DND-41 (cell line): ENCODE measurements around the gene RPS6KC1.
"Not testable (repeated sequence)": the region's sequence is repeated elsewhere in the genome, so short reads cannot be mapped to it uniquely, and the experiment has no call there.

Experiments used
- ATAC-seq: fragments of 200-7000 bp; cut with Tn5 transposase; 3 replicates; pipeline ENCODE4 v1.9.1; 2021; ENCODE audit warnings: low read depth; ENCODE audit not compliant: insufficient read depth
- DNase-seq: peaks from one replicate; pipeline ENCODE4 v3.0.0-alpha.2; 2020
- H2AFZ ChIP-seq: 2 replicates; pipeline ENCODE4 v1.6.0; 2012; ENCODE audit warnings: low read depth, low read length
- H3K27ac ChIP-seq: 2 replicates; pipeline ENCODE4 v1.5.1; 2012; ENCODE audit warnings: low read length, inconsistent platforms
- H3K27me3 ChIP-seq: fragments of 200-600 bp; sonication (generic); 2 replicates; pipeline ENCODE4 v1.6.0; 2012; ENCODE audit warnings: low read length, mild to moderate bottlenecking, inconsistent platforms; ENCODE audit not compliant: insufficient read depth, poor library complexity
- H3K36me3 ChIP-seq: 2 replicates; pipeline ENCODE4 v1.5.1; 2012; ENCODE audit warnings: low read length, inconsistent platforms; ENCODE audit not compliant: insufficient read depth
- H3K4me1 ChIP-seq: 2 replicates; pipeline ENCODE4 v1.5.1; 2012; ENCODE audit warnings: mild to moderate bottlenecking, low read length; ENCODE audit not compliant: insufficient read depth
- H3K4me2 ChIP-seq: 2 replicates; pipeline ENCODE4 v1.6.0; 2012; ENCODE audit warnings: mild to moderate bottlenecking, moderate library complexity, low read length, inconsistent platforms; ENCODE audit not compliant: insufficient read depth
- H3K4me3 ChIP-seq, 2 experiments: fragments of 200-600 bp in 1 of 2; shearing (Covaris generic) in 1 of 2; 2 replicates each; pipeline ENCODE4 v1.5.1; 2012 to 2016; ENCODE audit warnings: inconsistent platforms in 2 of 2, low read length in 2 of 2, mild to moderate bottlenecking in 2 of 2, low read depth in 1 of 2, moderate library complexity in 1 of 2
- H3K79me2 ChIP-seq: 2 replicates; pipeline ENCODE4 v1.6.0; 2012; ENCODE audit warnings: low read length, inconsistent platforms; ENCODE audit not compliant: insufficient read depth
- H3K9ac ChIP-seq: 2 replicates; pipeline ENCODE4 v1.6.0; 2012; ENCODE audit warnings: low read depth, mild to moderate bottlenecking, inconsistent platforms, low read length, moderate library complexity
- H3K9me3 ChIP-seq: 2 replicates; pipeline ENCODE4 v1.5.1; 2012; ENCODE audit warnings: low read length, moderate library complexity, mild to moderate bottlenecking, inconsistent platforms; ENCODE audit not compliant: insufficient read depth, severe bottlenecking
- H4K20me1 ChIP-seq: 2 replicates; pipeline ENCODE4 v1.6.0; 2012; ENCODE audit warnings: low read length; ENCODE audit not compliant: insufficient read depth
- EZH2 ChIP-seq: IDR thresholded peaks from 3 replicates; pipeline ENCODE4 v1.6.1; 2012; ENCODE audit warnings: borderline replicate concordance, low read depth, mild to moderate bottlenecking, moderate library complexity, low read length, inconsistent platforms; ENCODE audit not compliant: severe bottlenecking
- TF ChIP-seq, protein P1 (sequence below): IDR thresholded peaks from 2 replicates; pipeline ENCODE4 v1.5.1; 2012; ENCODE audit warnings: borderline replicate concordance, low read length, moderate library complexity, mild to moderate bottlenecking; ENCODE audit not compliant: poor library complexity, severe bottlenecking; ENCODE audit errors: extremely low read depth

The RPS6KC1 gene

GRCh38 chr1:213148905-213149304 is 97.9 kb downstream of the RPS6KC1 start:
- H3K36me3 ChIP-seq, result no peaks in the 10 kb centered on the region
- no peak overlapping the region for H3K9ac ChIP-seq
- no peaks in the 10 kb centered on the region for H3K27me3 ChIP-seq
- H3K27ac ChIP-seq, result no peak overlapping the region
- no peak overlapping the region for H3K4me3 ChIP-seq
- DNase-seq (no peak), ATAC-seq (no peak)
- no peaks in the 10 kb centered on the region for H4K20me1 ChIP-seq
- no peak for TF ChIP-seq EZH2
- TF ChIP-seq, protein P1, sequence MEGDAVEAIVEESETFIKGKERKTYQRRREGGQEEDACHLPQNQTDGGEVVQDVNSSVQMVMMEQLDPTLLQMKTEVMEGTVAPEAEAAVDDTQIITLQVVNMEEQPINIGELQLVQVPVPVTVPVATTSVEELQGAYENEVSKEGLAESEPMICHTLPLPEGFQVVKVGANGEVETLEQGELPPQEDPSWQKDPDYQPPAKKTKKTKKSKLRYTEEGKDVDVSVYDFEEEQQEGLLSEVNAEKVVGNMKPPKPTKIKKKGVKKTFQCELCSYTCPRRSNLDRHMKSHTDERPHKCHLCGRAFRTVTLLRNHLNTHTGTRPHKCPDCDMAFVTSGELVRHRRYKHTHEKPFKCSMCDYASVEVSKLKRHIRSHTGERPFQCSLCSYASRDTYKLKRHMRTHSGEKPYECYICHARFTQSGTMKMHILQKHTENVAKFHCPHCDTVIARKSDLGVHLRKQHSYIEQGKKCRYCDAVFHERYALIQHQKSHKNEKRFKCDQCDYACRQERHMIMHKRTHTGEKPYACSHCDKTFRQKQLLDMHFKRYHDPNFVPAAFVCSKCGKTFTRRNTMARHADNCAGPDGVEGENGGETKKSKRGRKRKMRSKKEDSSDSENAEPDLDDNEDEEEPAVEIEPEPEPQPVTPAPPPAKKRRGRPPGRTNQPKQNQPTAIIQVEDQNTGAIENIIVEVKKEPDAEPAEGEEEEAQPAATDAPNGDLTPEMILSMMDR, result no peak
- no peak overlapping the region for H3K4me2 ChIP-seq
- no peaks in the 10 kb centered on the region for H3K4me1 ChIP-seq
- H3K9me3 ChIP-seq, result peaks cover 7% of the 10 kb centered on the region
- H3K79me2 ChIP-seq, result no peaks in the 10 kb centered on the region
- H2AFZ ChIP-seq, result no peak overlapping the region

GRCh38 chr1:213150090-213150489 is 99.0 kb downstream of the RPS6KC1 start:
- not testable (repeated sequence) for H3K36me3 ChIP-seq, H4K20me1 ChIP-seq, H3K4me2 ChIP-seq, H2AFZ ChIP-seq, H3K4me1 ChIP-seq, DNase-seq, ATAC-seq, H3K4me3 ChIP-seq, H3K27me3 ChIP-seq, H3K79me2 ChIP-seq, H3K27ac ChIP-seq, H3K9me3 ChIP-seq, H3K9ac ChIP-seq

DNA sequence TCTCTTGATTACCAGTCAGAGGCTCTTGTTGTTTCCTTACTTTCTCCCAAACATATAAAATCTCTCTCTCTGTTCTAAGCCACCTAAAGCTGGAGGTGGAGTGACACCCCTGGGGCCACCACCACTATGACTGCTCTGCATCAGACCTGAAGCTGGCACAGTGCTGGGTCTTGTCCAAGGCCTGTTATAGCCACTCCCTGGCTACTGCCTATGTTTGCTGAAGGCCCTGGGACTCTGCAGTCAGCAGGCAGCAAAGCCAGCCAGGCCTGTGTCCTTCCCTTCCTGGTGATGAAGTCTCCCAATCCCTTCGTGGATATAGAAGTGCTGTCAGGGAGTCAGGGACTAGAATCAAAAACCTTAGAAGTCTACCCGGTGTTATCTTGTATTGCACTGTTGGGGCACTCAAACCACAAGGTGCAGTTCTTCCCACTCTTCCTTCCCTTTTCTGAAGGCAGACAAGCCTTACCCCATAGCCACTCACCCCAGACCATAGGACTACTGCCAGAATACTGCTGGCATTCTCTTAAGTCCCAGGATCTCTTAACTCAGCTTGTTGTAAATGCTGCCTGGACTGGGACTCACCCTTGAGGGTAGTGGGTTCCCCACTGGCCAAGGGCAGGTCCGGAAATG is 103.1 kb downstream of the RPS6KC1 start:
- Histone ChIP-seq H3K36me3 (no peaks in the 10 kb centered on the region), H3K79me2 (no peaks in the 10 kb centered on the region), H3K4me1 (no peaks in the 10 kb centered on the region), H3K9ac (no peak overlapping the region), H3K27ac (no peak overlapping the region), H4K20me1 (no peaks in the 10 kb centered on the region), H3K4me2 (no peak overlapping the region), H2AFZ (no peak overlapping the region), H3K4me3 (no peak overlapping the region), H3K27me3 (no peaks in the 10 kb centered on the region), H3K9me3 (peaks cover 5% of the 10 kb centered on the region)
- no peak for DNase-seq
- TF ChIP-seq EZH2, result no peak
- TF ChIP-seq, protein P1, result no peak
- ATAC-seq, result no peak

DNA sequence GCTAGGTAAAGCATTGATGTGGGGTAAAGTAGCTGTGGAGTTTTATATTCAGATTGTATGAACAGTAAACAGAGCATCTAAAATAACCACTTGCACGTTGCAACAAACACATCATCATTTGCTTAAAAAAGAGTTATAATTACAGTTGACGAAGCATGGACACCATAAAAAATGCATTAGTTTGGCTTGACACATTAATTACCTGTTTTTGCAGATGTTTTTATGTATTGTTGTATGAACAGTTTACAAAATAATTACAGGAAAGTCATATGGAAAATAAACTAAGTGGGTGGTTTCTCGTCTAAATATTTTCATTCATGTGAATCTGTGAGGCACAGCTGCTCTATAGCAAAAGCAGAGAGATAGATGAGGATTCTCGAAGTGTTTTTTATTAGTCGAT is 108.3 kb downstream of the RPS6KC1 start:
- Histone ChIP-seq H3K4me2 (no peak overlapping the region), H3K9ac (no peak overlapping the region), H3K27ac (no peak overlapping the region), H3K79me2 (no peaks in the 10 kb centered on the region), H3K4me1 (no peaks in the 10 kb centered on the region), H4K20me1 (no peaks in the 10 kb centered on the region), H3K9me3 (no peaks in the 10 kb centered on the region), H3K4me3 (no peak overlapping the region), H3K36me3 (peaks cover 3% of the 10 kb centered on the region; the same call in 1 of the 2 replicates), H2AFZ (no peak overlapping the region), H3K27me3 (no peaks in the 10 kb centered on the region)
- TF ChIP-seq, protein P1, result no peak
- TF ChIP-seq EZH2, result no peak
- ATAC-seq, result no peak
- DNase-seq, result no peak

DNA sequence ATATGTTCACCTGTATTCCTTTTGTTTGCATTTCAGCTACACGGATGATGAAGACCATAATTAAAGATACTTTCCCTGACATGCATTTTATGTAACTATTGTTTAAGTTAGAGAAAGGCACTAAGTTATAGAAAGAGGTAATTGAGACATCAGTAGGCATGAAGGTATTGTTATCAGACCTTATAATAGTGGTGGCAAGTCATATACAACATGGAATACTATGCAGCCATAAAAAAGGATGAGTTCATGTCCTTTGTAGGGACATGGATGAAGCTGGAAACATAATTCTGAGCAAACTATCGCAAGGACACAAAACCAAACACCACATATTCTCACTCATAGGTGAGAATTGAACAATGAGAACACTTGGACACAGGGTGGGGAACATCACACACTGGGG is 109.4 kb downstream of the RPS6KC1 start:
- H3K79me2 ChIP-seq, H3K4me1 ChIP-seq, H3K4me3 ChIP-seq, H3K9ac ChIP-seq, H2AFZ ChIP-seq, H3K27ac ChIP-seq, H3K9me3 ChIP-seq, H3K36me3 ChIP-seq, ATAC-seq, DNase-seq, H4K20me1 ChIP-seq, H3K27me3 ChIP-seq, H3K4me2 ChIP-seq: not testable (repeated sequence)
